Endodermal cell (in vitro differentiated cells): ENCODE results near the gene SMDT1. TPM values are rescaled to one million over a fixed set of nuclear protein-coding genes. Genes with fewer than 3 reads are reported as not detected.

ENCODE experiments used
- DNase-seq: peaks from one replicate; pipeline ENCODE4 v3.0.0-alpha.2; 2017
- H3K27ac ChIP-seq: 2 replicates; pipeline ENCODE4 v1.5.1; 2013; ENCODE audit warnings: mild to moderate bottlenecking, low read depth, low read length, moderate library complexity
- H3K27me3 ChIP-seq: 2 replicates; pipeline ENCODE4 v1.6.1; 2013; ENCODE audit warnings: mild to moderate bottlenecking, low read length, moderate library complexity; ENCODE audit not compliant: insufficient read depth, control insufficient read depth, poor library complexity, severe bottlenecking
- H3K36me3 ChIP-seq: 2 replicates; pipeline ENCODE4 v1.7.0; 2013; ENCODE audit warnings: mild to moderate bottlenecking, low read length, moderate library complexity; ENCODE audit not compliant: control insufficient read depth, insufficient read depth
- H3K4me1 ChIP-seq: one replicate; pipeline ENCODE4 v1.7.0; 2013; ENCODE audit warnings: low read length; ENCODE audit not compliant: control insufficient read depth, insufficient read depth
- H3K4me3 ChIP-seq: 2 replicates; pipeline ENCODE4 v1.5.1; 2013; ENCODE audit warnings: mild to moderate bottlenecking, low read length, moderate library complexity
- H3K9ac ChIP-seq: 2 replicates; pipeline ENCODE4 v1.6.1; 2013; ENCODE audit warnings: mild to moderate bottlenecking, low read length, moderate library complexity; ENCODE audit not compliant: poor library complexity, severe bottlenecking; ENCODE audit errors: extremely low read depth
- H3K9me3 ChIP-seq: 2 replicates; pipeline ENCODE4 v1.6.1; 2013; ENCODE audit warnings: mild to moderate bottlenecking, low read length, moderate library complexity; ENCODE audit not compliant: control insufficient read depth
- H3K27ac Mint-ChIP-seq: 2 replicates; pipeline ENCODE4 v1.8.0; 2020; ENCODE audit warnings: mixed read lengths
- H3K27me3 Mint-ChIP-seq: 2 replicates; pipeline ENCODE4 v1.8.0; 2021; ENCODE audit warnings: mild to moderate bottlenecking, mixed read lengths; ENCODE audit not compliant: insufficient read depth
- H3K36me3 Mint-ChIP-seq: 2 replicates; pipeline ENCODE4 v1.8.0; 2020; ENCODE audit warnings: low read depth, mixed read lengths
- H3K4me1 Mint-ChIP-seq: 2 replicates; pipeline ENCODE4 v1.8.0; 2020; ENCODE audit warnings: mixed read lengths
- H3K4me3 Mint-ChIP-seq: 2 replicates; pipeline ENCODE4 v1.8.0; 2020; ENCODE audit warnings: mild to moderate bottlenecking, moderate library complexity, mixed read lengths
- H3K9me3 Mint-ChIP-seq: 2 replicates; pipeline ENCODE4 v1.8.0; 2020; ENCODE audit warnings: mild to moderate bottlenecking, mixed read lengths
- WGBS, 2 experiments: methylation state at CpG; one replicate each; pipeline versions ENCODE4 v1.1.5 to v1.1.7; 2013; ENCODE audit warnings: missing lambda C conversion rate in 2 of 2, mixed read lengths in 1 of 2; ENCODE audit not compliant: insufficient coverage in 1 of 2, insufficient read length in 1 of 2; 5-methylcytosine and 5-hydroxymethylcytosine counted together
- total RNA-seq, 2 donors: library from RNA; stranded (reverse); fragmentation: NEBNext Ultra II Directional in 1 of 2; extraction: Animal tissue kit (Norgen Biotek cat#: 25700) in 1 of 2; gene quantifications; 2 replicates in 1 of 2; 3 replicates in 1 of 2; pipeline ENCODE4 v1.2.1, GENCODE V29; 2021
- TF ChIP-seq, protein P1 (sequence below): fragments of 200-600 bp; sonication (generic); conservative IDR thresholded peaks from 2 replicates; pipeline ENCODE4 v1.5.0; 2021; ENCODE audit warnings: antibody characterized with exemption, mild to moderate bottlenecking

Gene SMDT1
- total RNA-seq, 2 donors from 2014 or later, result 29.5 to 41.3 TPM

GRCh38 chr22:42050641-42051180, 28.8 kb upstream of the SMDT1 start:
- 80 to 84% methylated on average over 1 to 2 of the region's 2 CpGs for WGBS, 2 experiments
- H3K9me3 Mint-ChIP-seq, result peaks cover 2% of the 10 kb centered on the region
- Histone ChIP-seq H3K9ac (no peak overlapping the region), H3K9me3 (no peaks in the 10 kb centered on the region), H3K4me1 (no peaks in the 10 kb centered on the region), H3K36me3 (no peaks in the 10 kb centered on the region), H3K27me3 (no peaks in the 10 kb centered on the region), H3K27ac (no peak overlapping the region), H3K4me3 (no peak overlapping the region)
- no peaks in the 10 kb centered on the region for H3K4me1 Mint-ChIP-seq
- no peak overlapping the region for H3K4me3 Mint-ChIP-seq
- no peaks in the 10 kb centered on the region for H3K27me3 Mint-ChIP-seq
- DNase-seq, result no peak
- H3K36me3 Mint-ChIP-seq, result no peaks in the 10 kb centered on the region
- no peak overlapping the region for H3K27ac Mint-ChIP-seq
- TF ChIP-seq, protein P1, sequence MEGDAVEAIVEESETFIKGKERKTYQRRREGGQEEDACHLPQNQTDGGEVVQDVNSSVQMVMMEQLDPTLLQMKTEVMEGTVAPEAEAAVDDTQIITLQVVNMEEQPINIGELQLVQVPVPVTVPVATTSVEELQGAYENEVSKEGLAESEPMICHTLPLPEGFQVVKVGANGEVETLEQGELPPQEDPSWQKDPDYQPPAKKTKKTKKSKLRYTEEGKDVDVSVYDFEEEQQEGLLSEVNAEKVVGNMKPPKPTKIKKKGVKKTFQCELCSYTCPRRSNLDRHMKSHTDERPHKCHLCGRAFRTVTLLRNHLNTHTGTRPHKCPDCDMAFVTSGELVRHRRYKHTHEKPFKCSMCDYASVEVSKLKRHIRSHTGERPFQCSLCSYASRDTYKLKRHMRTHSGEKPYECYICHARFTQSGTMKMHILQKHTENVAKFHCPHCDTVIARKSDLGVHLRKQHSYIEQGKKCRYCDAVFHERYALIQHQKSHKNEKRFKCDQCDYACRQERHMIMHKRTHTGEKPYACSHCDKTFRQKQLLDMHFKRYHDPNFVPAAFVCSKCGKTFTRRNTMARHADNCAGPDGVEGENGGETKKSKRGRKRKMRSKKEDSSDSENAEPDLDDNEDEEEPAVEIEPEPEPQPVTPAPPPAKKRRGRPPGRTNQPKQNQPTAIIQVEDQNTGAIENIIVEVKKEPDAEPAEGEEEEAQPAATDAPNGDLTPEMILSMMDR, result no peak

- 87 to 100% methylated on average over 1 to 3 of the region's 3 CpGs for WGBS, 2 experiments
- Mint-ChIP-seq H3K27ac (no peak overlapping the region), H3K4me3 (no peak overlapping the region), H3K36me3 (peaks cover 4% of the 10 kb centered on the region), H3K4me1 (no peaks in the 10 kb centered on the region), H3K9me3 (peaks cover 20% of the 10 kb centered on the region), H3K27me3 (no peaks in the 10 kb centered on the region)
- TF ChIP-seq, protein P1, result no peak
- H3K9me3 ChIP-seq, result peaks cover 13% of the 10 kb centered on the region
- H3K36me3 ChIP-seq, result no peaks in the 10 kb centered on the region
- H3K27ac ChIP-seq, result no peak overlapping the region
- no peak overlapping the region for H3K4me3 ChIP-seq
- no peak for DNase-seq
- no peak overlapping the region for H3K9ac ChIP-seq
- H3K27me3 ChIP-seq, result no peaks in the 10 kb centered on the region
- H3K4me1 ChIP-seq, result no peaks in the 10 kb centered on the region
Observed at GRCh38 chr22:42052765-42053164, 26.7 kb upstream of the SMDT1 start.

DNA sequence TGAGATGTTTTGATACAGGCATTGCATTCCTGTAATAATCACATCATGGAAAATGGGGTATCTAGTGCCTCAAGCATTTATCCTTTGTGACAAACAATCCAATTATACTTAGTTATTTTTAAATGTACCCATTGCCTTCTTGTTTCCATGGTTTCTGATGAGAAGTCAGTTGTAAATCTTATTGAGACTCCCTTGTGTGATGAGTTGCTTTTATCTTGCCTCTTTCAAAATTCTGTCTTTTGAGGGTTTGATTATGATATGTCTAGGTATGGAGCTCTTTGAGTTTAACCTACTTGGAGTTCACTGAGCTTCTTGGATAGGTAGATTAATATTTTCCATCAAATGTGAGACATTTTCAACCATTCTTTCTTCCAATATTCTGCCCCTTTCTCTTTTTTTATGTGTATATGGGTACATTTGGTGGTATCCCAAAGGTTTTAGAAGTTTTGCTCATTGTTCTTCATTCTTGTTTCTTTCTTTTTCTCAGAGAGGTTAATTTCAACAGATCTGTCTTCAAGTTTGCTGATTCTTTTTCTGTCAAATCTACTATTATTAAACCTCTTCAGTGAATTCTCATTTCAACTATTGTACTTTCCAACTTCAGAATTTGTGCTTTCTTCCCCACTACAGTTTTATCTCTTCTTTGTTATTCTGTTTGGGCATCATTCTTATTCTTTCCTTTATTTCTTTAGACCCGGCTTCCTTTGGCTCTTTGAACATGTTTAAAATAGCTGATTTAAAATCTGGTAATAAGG, 22.6 kb upstream of the SMDT1 start:
- H3K27me3 ChIP-seq, result no peaks in the 10 kb centered on the region
- H3K4me3 ChIP-seq, result no peak overlapping the region
- peaks cover 22% of the 10 kb centered on the region for H3K36me3 ChIP-seq
- no peak for DNase-seq
- no peak overlapping the region for H3K4me3 Mint-ChIP-seq
- no peak overlapping the region for H3K27ac ChIP-seq
- no peak overlapping the region for H3K9ac ChIP-seq
- H3K9me3 Mint-ChIP-seq, result peaks cover 31% of the 10 kb centered on the region
- no peak overlapping the region for H3K27ac Mint-ChIP-seq
- H3K4me1 ChIP-seq, result no peaks in the 10 kb centered on the region
- 100% methylated on average over 1 of the region's 1 CpG; no CpG with 5 or more reads in 1 of the 2 experiments for WGBS, 2 experiments
- TF ChIP-seq, protein P1, result no peak
- peaks cover 25% of the 10 kb centered on the region for H3K9me3 ChIP-seq
- peaks cover 37% of the 10 kb centered on the region for H3K36me3 Mint-ChIP-seq
- no peaks in the 10 kb centered on the region for H3K4me1 Mint-ChIP-seq
- H3K27me3 Mint-ChIP-seq, result no peaks in the 10 kb centered on the region
